Measurements from ENCODE around the gene GNAO1. TPM values are rescaled to one million over a fixed set of nuclear protein-coding genes. Genes with fewer than 3 reads are reported as not detected.

Gene GNAO1
- polyA plus RNA-seq, 1 donor from 2014 or later: 31.5 TPM

DNA sequence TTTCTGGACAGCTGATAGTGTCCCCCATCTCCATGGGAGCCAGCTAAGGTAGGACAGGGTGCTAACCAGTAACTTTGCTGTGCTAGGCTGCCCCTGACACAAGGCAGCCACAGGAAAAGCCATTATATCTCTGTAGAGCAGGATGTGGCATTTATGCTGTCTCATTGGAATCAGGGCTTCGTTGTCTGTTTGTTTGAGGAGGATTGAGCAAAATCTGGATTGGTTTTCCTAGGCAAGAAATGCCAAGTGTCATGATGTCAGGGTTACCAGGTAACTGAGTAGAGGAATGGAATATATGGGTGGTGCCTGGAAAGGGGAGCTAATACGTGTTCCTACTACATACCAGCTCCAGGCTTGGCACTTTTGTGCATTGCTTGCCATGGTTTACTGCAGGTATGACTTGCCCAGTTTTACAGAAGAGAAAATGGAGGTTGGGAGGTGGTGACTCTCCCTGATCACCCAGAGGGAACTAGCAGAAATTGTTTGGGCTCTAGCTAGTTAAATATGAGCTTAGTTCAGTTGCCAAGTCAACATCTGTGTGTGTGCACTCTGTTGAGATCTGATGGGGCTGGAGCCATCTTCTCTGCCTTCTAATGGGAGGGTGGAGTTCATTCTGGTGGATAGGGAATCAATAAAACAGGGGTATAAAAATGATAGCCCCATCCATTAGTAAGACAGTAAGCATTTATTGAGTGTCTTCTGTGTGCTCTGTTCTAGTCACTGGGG lies 33.9 kb downstream of the GNAO1 start:
- H3K36me3 ChIP-seq (ENCODE audit: insufficient read depth, low read length): no peaks in the 10 kb centered on the region
- TF ChIP-seq RAD21 (conservative IDR thresholded peaks at IDR 0.05): no peak
- TF ChIP-seq EZH2 (IDR thresholded peaks at IDR 0.05; ENCODE audit: borderline replicate concordance, insufficient read depth, low read length, poor library complexity, severe bottlenecking): no peak
- TF ChIP-seq SMC3 (conservative IDR thresholded peaks at IDR 0.05; ENCODE audit: poor library complexity): no peak
- no peak for TF ChIP-seq POLR2AphosphoS5 (IDR thresholded peaks at IDR 0.05)
- TF ChIP-seq, protein P1, sequence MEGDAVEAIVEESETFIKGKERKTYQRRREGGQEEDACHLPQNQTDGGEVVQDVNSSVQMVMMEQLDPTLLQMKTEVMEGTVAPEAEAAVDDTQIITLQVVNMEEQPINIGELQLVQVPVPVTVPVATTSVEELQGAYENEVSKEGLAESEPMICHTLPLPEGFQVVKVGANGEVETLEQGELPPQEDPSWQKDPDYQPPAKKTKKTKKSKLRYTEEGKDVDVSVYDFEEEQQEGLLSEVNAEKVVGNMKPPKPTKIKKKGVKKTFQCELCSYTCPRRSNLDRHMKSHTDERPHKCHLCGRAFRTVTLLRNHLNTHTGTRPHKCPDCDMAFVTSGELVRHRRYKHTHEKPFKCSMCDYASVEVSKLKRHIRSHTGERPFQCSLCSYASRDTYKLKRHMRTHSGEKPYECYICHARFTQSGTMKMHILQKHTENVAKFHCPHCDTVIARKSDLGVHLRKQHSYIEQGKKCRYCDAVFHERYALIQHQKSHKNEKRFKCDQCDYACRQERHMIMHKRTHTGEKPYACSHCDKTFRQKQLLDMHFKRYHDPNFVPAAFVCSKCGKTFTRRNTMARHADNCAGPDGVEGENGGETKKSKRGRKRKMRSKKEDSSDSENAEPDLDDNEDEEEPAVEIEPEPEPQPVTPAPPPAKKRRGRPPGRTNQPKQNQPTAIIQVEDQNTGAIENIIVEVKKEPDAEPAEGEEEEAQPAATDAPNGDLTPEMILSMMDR (IDR thresholded peaks at IDR 0.05; ENCODE audit: poor library complexity, severe bottlenecking): no peak
- no peak for TF ChIP-seq MXI1 (conservative IDR thresholded peaks at IDR 0.05; ENCODE audit: poor library complexity, severe bottlenecking)
- H3K9me2 ChIP-seq (ENCODE audit: insufficient read depth, low read length): no peaks in the 10 kb centered on the region
- no peak overlapping the region for H3K4me2 ChIP-seq (ENCODE audit: low read length)
- H3K27me3 ChIP-seq (ENCODE audit: insufficient read depth, low read depth, low read length): no peaks in the 10 kb centered on the region
- no peak overlapping the region for H2AFZ ChIP-seq (ENCODE audit: low read depth, low read length)
- H3K79me2 ChIP-seq (replicated peaks; ENCODE audit: insufficient read depth, low read length): peaks cover 29% of the 10 kb centered on the region
- H4K20me1 ChIP-seq (ENCODE audit: insufficient read depth): peaks cover 34% of the 10 kb centered on the region
- no peak overlapping the region for H3K4me3 ChIP-seq (ENCODE audit: low read length)
- no peaks in the 10 kb centered on the region for H3K9me3 ChIP-seq (ENCODE audit: low read length)
- no peak overlapping the region for H3K9ac ChIP-seq (ENCODE audit: low read length)
- H3K27ac ChIP-seq (ENCODE audit: low read length): no peak overlapping the region
- no peaks in the 10 kb centered on the region for H3F3A ChIP-seq (ENCODE audit: insufficient read depth, low read length, poor library complexity, severe bottlenecking)

DNA sequence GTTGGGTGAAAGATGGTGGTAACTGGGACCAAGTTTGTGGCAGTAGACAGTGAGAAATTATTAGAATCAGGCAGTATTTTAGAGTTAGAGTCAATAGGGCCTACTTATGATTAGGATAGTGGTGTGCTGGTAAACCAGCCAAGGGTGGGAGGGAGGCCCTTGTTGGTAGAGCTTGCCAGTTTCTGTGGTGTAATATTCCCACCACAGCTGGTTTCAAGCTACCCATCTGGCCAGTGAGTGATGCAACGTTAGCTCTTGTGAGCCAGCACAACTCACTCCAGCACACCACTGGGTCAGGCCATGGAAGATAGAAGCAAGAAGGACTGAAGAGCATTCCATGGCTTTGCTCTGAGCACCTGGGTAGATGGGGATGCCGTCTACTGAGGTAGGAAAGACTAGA lies 34.9 kb downstream of the GNAO1 start:
- no peaks in the 10 kb centered on the region for H3K9me3 ChIP-seq (ENCODE audit: low read length)
- H3F3A ChIP-seq (ENCODE audit: insufficient read depth, low read length, poor library complexity, severe bottlenecking): no peaks in the 10 kb centered on the region
- H3K36me3 ChIP-seq (ENCODE audit: insufficient read depth, low read length): no peaks in the 10 kb centered on the region
- no peaks in the 10 kb centered on the region for H3K9me2 ChIP-seq (ENCODE audit: insufficient read depth, low read length)
- peaks cover 34% of the 10 kb centered on the region for H3K79me2 ChIP-seq (replicated peaks; ENCODE audit: insufficient read depth, low read length)
- no peak overlapping the region for H3K4me3 ChIP-seq (ENCODE audit: low read length)
- no peak overlapping the region for H3K4me2 ChIP-seq (ENCODE audit: low read length)
- H2AFZ ChIP-seq (ENCODE audit: low read depth, low read length): no peak overlapping the region
- TF ChIP-seq MXI1 (conservative IDR thresholded peaks at IDR 0.05; ENCODE audit: poor library complexity, severe bottlenecking) (no peak), REST (IDR thresholded peaks at IDR 0.05; ENCODE audit: borderline replicate concordance) (no peak), SMC3 (conservative IDR thresholded peaks at IDR 0.05; ENCODE audit: poor library complexity) (no peak), TAF1 (IDR thresholded peaks at IDR 0.05; ENCODE audit: low read depth) (no peak), POLR2AphosphoS5 (IDR thresholded peaks at IDR 0.05) (no peak), EZH2 (IDR thresholded peaks at IDR 0.05; ENCODE audit: borderline replicate concordance, insufficient read depth, low read length, poor library complexity, severe bottlenecking) (no peak), EP300 (conservative IDR thresholded peaks at IDR 0.05; ENCODE audit: poor library complexity, severe bottlenecking) (no peak), RAD21 (conservative IDR thresholded peaks at IDR 0.05) (no peak)
- TF ChIP-seq, protein P1 (IDR thresholded peaks at IDR 0.05; ENCODE audit: poor library complexity, severe bottlenecking): no peak
- peaks cover 34% of the 10 kb centered on the region for H4K20me1 ChIP-seq (ENCODE audit: insufficient read depth)
- H3K27me3 ChIP-seq (ENCODE audit: insufficient read depth, low read depth, low read length): no peaks in the 10 kb centered on the region
- H3K27ac ChIP-seq (ENCODE audit: low read length): no peak overlapping the region
- no peak overlapping the region for H3K9ac ChIP-seq (ENCODE audit: low read length)
